Muscle layer of duodenum (tissue), 2 donors: Measurements from ENCODE around the gene BUD13.

Experiments
- H3K27ac ChIP-seq: one replicate; pipeline ENCODE4 v1.7.0; 2013; ENCODE audit warnings: mild to moderate bottlenecking, low read length
- H3K27me3 ChIP-seq: one replicate; pipeline ENCODE4 v1.7.0; 2013; ENCODE audit warnings: low read depth, mild to moderate bottlenecking, control low read depth, low read length
- H3K36me3 ChIP-seq, 2 donors: one replicate each; pipeline ENCODE4 v1.7.0; 2013; ENCODE audit warnings: low read length in 2 of 2, control low read depth in 1 of 2, mild to moderate bottlenecking in 1 of 2; ENCODE audit not compliant: insufficient read depth in 2 of 2, control insufficient read depth in 1 of 2
- H3K4me1 ChIP-seq, 2 donors: one replicate each; pipeline ENCODE4 v1.7.0; 2013; ENCODE audit warnings: low read length in 2 of 2, mild to moderate bottlenecking in 2 of 2, control low read depth in 1 of 2, moderate library complexity in 1 of 2; ENCODE audit not compliant: insufficient read depth in 2 of 2, control insufficient read depth in 1 of 2
- H3K4me3 ChIP-seq, 2 donors: one replicate each; pipeline ENCODE4 v1.7.0; 2013; ENCODE audit warnings: low read length in 2 of 2, low read depth in 1 of 2, mild to moderate bottlenecking in 1 of 2
- H3K9me3 ChIP-seq, 2 donors: one replicate each; pipeline ENCODE4 v1.7.0; 2013; ENCODE audit warnings: low read length in 2 of 2, control low read depth in 1 of 2, mild to moderate bottlenecking in 1 of 2; ENCODE audit not compliant: control insufficient read depth in 1 of 2
- donor health status: healthy.

The BUD13 gene

DNA sequence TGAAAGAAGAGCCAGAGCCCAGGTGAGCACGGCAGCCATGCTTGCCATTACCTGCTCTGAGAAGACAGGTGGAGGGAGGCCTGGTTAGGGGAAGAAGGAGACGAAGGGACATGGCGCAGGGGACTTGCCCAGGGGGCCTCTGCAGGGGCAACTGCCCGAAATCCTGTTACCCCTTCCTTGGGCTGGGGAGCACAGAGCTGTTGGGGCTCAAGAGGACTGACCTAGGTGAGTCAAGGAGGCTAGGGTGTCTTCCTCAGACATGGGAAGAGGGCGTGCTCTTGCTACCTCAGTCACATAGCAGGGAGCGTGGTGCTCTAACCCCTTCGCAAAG, 19.0 kb upstream of the BUD13 start, which contains the start of gene APOA5:
Gene APOA5, minus strand, starts transcription at position 67 of the 331 bp plus-strand sequence. Its CDS starts 19 bp downstream, at position 48.
- Histone ChIP-seq H3K9me3 (no peaks in the 10 kb centered on the region), H3K4me1 (peaks cover 3 to 23% of the 10 kb centered on the region in 2 donors), H3K27ac (no peak within 1 kb of the TSS), H3K27me3 (no peaks in the 10 kb centered on the region), H3K4me3 (no peak within 1 kb of the TSS), H3K36me3 (no peaks in the 10 kb centered on the region)

DNA sequence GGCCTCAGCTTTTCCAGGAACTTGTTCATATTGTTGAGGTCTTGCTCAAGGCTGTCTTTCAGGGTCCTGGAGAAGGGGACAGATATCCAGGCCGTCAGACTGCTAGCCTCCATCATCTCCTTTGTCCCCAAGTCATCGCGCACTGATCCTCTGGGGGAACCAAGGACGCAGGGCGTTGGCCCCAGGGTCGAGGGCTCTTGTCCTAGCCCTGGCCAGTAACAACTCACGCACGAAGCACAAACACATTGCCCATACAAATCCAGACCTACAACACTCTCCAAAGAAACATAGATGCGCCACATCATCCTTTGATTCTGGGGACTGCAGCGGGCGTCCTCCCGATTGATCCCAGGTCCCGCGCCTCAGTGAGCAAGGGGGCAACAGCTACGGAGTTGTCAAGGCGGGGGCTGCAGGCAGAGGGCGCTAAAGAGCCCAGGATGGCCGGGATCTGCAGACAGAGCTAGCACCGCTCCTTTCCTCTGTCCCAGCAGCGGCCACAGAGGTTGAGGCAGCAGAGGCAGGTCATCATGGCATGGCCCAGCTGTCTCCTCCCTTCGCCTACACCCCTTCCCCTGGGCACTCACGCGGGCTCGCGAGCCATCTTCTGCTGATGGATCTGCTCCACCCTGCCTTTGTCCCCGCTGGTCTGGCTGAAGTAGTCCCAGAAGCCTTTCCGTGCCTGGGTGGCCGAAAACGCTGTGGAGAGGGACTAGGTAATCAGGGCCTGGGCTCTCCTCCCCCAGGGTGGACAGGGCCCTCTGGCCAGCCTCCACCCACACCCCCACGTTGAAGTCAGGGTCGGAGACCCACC, 18.4 kb upstream of the BUD13 start:
- Histone ChIP-seq H3K27me3 (no peaks in the 10 kb centered on the region), H3K4me1 (peaks cover 8 to 29% of the 10 kb centered on the region in 2 donors), H3K9me3 (no peaks in the 10 kb centered on the region), H3K27ac (no peak overlapping the region), H3K36me3 (peaks cover 3 to 4% of the 10 kb centered on the region in 2 donors), H3K4me3 (no peak overlapping the region)

DNA sequence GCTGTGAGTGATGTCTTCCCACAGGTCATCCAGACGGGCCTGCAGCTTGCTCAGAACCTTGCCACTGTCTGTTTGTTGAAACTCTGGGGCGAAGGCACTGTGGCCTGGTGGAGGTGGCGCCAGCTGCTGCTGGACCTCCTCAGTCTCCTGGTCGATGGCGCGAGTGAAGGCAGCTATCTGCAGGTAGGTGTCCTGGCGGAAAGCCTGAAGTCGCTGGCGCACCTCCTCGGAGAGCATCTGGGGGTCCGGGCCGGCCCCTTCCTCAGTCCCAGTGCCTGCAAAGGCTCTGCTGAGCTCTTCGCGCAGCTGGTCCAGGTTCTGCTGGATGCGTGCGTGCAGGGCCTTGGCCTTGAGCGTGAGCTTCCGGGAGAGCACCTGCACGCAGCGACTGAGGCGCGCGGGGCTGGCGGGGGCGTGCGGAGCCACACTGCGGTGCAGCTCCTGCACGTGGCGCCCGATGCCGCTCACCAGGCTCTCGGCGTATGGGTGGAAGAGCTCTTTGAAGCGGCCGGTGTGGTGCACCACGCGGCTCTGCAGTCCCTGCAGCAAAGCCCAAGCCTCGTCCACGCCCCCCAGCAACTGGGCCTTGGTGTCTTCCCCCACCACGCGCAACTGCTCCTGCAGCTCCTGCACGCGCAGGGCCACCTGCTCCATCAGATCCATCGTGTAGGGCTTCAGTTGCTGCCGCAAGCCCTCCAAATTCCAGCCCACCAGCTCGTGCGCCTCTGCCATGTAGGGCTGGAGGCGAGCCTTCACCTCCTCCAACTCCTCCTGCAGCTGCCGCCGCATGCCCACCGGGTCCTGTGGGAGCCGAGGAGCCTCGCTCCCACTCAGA, 17.6 kb upstream of the BUD13 start:
- H3K27ac ChIP-seq = no peak overlapping the region
- no peaks in the 10 kb centered on the region for H3K27me3 ChIP-seq
- H3K4me3 ChIP-seq = no peak overlapping the region
- peaks cover 8 to 29% of the 10 kb centered on the region in 2 donors for H3K4me1 ChIP-seq
- no peaks in the 10 kb centered on the region for H3K9me3 ChIP-seq
- H3K36me3 ChIP-seq = peaks cover 10 to 12% of the 10 kb centered on the region in 2 donors

DNA sequence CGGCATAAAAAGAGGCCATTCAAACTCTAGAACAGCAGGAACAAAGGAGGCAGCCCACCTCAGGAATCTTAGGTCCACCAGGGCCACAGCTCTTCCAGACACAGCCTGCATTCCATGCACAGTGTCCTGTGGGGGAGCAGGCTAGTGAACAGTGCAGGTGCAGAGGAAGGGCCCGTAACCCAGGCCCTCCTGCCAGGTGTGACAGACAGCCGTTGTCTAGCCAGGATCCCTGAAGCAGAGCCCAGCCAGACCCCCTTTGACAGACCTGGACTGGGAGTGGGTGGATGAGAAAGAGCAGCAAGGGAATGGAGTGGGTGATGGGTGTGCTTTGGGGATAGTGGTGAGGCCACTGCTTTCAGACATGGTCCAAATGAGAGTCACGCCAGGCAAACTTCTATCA, 16.2 kb upstream of the BUD13 start:
- no peaks in the 10 kb centered on the region for H3K27me3 ChIP-seq

DNA sequence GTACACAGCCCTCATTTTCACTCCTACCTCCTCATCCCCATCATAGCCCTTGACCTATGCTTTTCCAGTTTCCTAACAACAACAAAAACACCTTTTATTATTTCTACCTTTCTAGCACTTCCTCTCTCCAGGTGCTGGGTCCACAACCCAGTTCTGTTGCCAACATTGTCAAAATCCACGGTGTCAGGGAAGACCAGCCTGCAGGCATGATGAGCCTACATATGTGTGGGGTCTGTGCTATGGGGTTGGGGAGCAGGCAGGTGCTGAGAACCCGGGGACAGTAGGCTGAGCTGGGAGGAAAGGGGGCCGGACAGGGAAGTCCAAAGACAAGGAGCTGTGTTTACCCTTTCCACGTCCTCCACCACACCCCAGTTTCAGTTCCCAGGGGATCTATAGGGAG, 15.7 kb upstream of the BUD13 start:
- Histone ChIP-seq H3K27ac (peak overlapping the region; percentile 92), H3K27me3 (no peaks in the 10 kb centered on the region), H3K4me3 (peak overlapping the region; percentile 86 to 94), H3K4me1 (peaks cover 8 to 29% of the 10 kb centered on the region in 2 donors), H3K36me3 (peaks cover 26 to 30% of the 10 kb centered on the region in 2 donors), H3K9me3 (no peaks in the 10 kb centered on the region)

More for the DNA sequence above, 16.2 kb upstream of the BUD13 start:
- H3K4me3 ChIP-seq = peak overlapping the region in 1 of 2 donors; percentile 94
- H3K27ac ChIP-seq = no peak overlapping the region
- no peaks in the 10 kb centered on the region for H3K9me3 ChIP-seq
- peaks cover 8 to 29% of the 10 kb centered on the region in 2 donors for H3K4me1 ChIP-seq
- H3K36me3 ChIP-seq = peaks cover 25 to 26% of the 10 kb centered on the region in 2 donors

DNA sequence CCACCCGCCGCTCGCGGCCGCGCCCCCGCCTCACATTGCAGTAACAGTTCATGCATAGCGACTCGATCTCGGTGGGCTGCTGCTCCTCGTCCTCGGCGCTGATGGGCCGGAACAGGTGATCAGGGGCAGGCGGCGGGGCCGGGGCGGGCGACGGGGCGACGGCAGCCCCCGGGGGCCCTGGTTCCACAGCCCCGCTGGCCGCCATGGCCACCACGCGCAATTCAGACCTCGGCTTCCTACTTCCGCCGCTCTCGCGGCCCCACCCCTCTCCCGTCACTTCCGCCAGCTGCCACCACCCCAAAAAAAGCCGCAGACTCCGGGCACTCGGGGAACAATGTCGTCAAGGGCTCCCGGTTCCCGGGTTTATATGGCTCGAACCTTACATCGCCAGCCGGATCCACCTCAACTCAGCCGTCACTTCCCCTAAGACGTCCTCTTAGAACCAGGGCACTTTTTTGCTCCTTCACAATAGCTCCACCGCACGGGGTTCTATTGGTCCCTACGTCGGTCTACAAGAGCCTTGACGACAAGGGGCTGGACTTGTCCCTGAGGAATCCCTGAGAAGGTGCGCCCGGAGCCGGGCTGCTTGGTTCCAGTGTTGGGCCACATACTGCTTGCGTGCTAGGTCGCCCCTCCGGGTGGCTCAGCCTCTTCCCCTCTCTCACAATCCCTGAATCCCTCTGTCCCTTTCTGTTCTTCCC, 15.1 kb upstream of the BUD13 start, which contains the start of gene ZPR1:
Gene ZPR1, minus strand, starts transcription at position 238 of the 701 bp plus-strand sequence. Its CDS starts 33 bp downstream, at position 205.
- H3K9me3 ChIP-seq = no peaks in the 10 kb centered on the region
- peak within 1 kb of the TSS; percentile 86 to 94 for H3K4me3 ChIP-seq
- peaks cover 8 to 29% of the 10 kb centered on the region in 2 donors for H3K4me1 ChIP-seq
- no peaks in the 10 kb centered on the region for H3K27me3 ChIP-seq
- H3K36me3 ChIP-seq = peaks cover 32 to 36% of the 10 kb centered on the region in 2 donors
- H3K27ac ChIP-seq = peak within 1 kb of the TSS; percentile 92

DNA sequence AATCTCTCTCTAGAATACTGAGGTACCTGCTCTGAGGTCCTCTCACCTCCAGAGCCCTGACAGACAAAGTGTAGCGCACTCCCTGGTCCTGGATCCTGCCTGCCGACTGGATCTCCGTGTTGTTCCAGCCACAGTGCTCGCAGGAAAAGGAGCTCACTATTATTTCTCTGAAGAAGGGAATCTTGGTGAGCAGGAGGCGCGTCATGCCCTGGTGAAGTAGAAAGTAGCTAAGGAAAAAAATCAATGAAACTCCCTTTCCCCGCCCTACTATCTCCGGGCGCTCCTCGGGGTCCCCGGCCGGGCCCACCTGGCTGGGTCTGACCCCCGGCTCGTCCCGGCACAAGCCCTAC, 14.6 kb upstream of the BUD13 start:
- H3K9me3 ChIP-seq = no peaks in the 10 kb centered on the region
- H3K27me3 ChIP-seq = no peaks in the 10 kb centered on the region
- H3K27ac ChIP-seq = peak overlapping the region; percentile 92
- peaks cover 38 to 42% of the 10 kb centered on the region in 2 donors for H3K36me3 ChIP-seq
- peak overlapping the region; percentile 86 to 94 for H3K4me3 ChIP-seq
- H3K4me1 ChIP-seq = peaks cover 8 to 29% of the 10 kb centered on the region in 2 donors

DNA sequence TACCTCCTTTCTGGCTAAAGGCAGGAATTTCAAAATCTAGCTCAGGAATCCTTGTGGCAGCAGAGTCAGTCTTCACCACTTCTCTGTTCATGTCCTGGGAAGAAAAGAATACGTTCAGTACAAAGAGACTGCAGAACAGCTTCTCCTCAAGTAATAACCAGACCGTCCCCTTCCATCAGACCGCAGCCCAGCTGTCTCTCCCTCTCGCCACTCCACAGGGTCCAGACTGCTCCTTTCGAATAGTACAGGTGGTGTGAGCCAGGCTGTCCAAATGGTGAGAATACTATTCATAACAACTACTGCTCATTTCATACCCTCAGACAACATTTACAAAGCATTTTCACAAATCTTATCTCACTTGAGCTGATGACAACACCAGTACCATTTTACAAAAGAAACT, 14.2 kb upstream of the BUD13 start:
- H3K27me3 ChIP-seq = no peaks in the 10 kb centered on the region
- peaks cover 42 to 46% of the 10 kb centered on the region in 2 donors for H3K36me3 ChIP-seq
- peaks cover 8 to 29% of the 10 kb centered on the region in 2 donors for H3K4me1 ChIP-seq
- H3K27ac ChIP-seq = peak overlapping the region; percentile 92
- peak overlapping the region; percentile 86 to 94 for H3K4me3 ChIP-seq
- H3K9me3 ChIP-seq = no peaks in the 10 kb centered on the region

DNA sequence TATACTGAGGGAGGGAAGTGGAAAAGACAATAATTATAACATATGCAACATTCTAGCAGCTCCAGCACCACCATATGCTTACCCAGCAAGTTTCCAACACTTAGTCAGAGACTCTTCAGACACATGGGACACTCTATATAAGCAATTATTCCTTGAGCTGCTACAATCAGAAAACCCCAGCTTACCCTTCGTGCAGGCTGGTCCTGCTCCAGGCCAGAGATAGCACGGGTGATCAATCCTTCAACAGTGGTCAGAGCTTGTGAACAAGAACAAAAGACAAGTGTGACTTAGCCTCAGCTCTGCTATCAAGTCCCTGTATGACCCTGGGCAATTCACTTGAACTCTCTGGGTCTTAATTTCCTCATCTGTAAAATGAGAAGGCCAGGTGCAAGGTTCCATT, 13.5 kb upstream of the BUD13 start:
- H3K4me3 ChIP-seq = no peak overlapping the region
- no peaks in the 10 kb centered on the region for H3K27me3 ChIP-seq
- peaks cover 48 to 49% of the 10 kb centered on the region in 2 donors for H3K36me3 ChIP-seq

DNA sequence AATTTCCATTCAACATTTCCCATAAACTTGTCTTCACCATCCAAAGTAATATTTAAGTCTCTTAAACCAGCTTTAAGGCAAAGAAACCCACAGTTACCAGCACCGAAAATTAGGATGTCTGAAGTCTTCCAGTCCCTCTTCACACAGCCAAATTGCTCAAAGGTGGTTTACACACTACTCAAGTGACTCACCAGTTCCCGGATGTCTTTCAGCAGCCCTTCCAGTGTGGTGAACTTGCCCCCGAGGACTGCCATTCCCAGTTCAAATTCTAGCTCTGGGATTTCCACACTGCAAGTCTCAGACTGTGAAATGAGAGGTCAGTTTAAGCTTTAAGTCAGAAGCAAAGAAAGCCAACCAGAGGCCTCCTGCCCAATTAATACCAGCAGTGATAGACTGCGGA, 9.9 kb upstream of the BUD13 start:
- peaks cover 80 to 82% of the 10 kb centered on the region in 2 donors for H3K36me3 ChIP-seq
- no peaks in the 10 kb centered on the region for H3K27me3 ChIP-seq
- peaks cover 8 to 13% of the 10 kb centered on the region in 2 donors for H3K4me1 ChIP-seq
- no peaks in the 10 kb centered on the region for H3K9me3 ChIP-seq
- no peak overlapping the region for H3K4me3 ChIP-seq
- no peak overlapping the region for H3K27ac ChIP-seq

More for the DNA sequence above, 13.5 kb upstream of the BUD13 start:
- no peaks in the 10 kb centered on the region for H3K9me3 ChIP-seq
- peaks cover 8 to 24% of the 10 kb centered on the region in 2 donors for H3K4me1 ChIP-seq
- H3K27ac ChIP-seq = no peak overlapping the region

DNA sequence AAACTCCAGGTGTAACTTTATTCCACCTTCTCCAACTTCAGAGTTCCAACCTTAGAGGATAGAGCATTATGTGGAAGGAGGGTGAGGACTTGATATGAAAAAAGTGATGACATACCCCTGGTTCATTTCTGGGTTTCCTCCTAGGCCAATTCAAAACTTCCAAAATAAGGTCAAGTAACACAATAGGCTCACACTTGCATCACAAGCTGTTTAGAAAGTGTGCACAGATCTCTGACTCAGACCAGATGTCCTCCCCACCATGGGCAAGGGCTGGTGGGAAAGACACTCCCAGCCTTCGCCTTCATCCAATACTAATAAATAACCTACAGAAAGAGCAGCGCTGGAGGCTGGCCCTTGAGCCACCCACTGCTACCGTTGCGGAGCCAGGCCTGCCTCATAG, 5.8 kb upstream of the BUD13 start:
- Histone ChIP-seq H3K9me3 (no peaks in the 10 kb centered on the region), H3K27me3 (no peaks in the 10 kb centered on the region), H3K4me3 (no peak overlapping the region), H3K4me1 (peaks cover 0 to 3% of the 10 kb centered on the region in 2 donors), H3K36me3 (peaks cover 61 to 62% of the 10 kb centered on the region in 2 donors), H3K27ac (no peak overlapping the region)
